Measurements from ENCODE around the gene IRX4.

The IRX4 gene

DNA sequence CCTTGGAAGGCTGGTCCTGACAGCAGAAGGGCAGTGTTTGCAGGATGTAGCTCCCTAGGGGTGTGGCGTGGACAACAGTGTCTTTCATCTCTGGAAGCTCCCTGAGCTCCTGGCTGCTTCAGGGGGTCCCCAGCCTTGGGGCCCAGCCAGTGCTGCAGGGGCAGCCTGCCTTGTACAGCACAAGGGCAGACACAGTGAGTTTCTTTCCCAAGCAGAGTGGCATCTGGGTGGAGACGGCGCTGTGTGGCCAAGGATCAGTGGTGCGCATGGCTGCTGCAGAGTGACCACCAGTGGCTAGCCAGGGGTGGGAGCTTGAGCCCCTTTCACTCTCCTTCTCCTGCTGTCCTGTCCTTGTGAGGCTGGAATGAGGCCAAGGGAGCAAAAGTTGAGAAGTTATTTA, 7.6 kb upstream of the IRX4 start:
- no peak for DNase-seq

DNA sequence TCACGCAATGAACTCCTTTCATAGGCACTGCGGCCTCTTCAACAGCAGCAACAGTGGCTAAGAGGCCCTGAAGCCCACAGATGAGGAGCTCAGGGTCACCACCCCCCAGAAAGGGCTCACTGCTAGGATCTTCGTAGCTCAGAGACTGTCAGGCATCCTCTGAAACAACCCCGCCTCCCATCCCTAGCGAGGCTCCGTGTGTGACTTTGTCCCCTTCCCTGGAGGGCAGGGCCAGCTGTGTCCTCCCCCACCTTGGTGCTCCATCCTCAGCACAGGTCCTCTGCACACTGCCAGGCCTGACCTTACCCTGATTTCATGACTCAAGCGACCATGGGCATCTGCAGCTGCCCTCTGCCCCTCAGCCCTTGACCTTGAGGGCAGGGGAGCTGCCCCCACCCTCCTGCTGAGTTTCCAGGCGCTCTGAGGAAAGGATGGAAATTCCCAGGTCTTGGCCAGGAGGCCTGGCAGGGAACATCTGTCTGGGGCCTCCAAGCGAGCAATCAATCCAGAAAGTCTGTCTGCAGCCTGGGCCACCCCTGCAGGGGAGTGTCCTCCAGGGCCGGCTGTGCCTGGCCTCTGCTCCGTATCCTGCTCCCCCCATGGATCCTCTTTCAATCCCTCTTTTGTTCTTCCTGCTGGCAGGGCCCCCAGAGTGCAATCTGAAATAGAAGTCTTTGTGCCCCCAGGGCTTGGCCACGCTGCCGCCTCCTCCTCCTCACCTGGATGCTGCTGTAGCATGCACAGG, 6.8 kb upstream of the IRX4 start:
- no peak for DNase-seq

DNA sequence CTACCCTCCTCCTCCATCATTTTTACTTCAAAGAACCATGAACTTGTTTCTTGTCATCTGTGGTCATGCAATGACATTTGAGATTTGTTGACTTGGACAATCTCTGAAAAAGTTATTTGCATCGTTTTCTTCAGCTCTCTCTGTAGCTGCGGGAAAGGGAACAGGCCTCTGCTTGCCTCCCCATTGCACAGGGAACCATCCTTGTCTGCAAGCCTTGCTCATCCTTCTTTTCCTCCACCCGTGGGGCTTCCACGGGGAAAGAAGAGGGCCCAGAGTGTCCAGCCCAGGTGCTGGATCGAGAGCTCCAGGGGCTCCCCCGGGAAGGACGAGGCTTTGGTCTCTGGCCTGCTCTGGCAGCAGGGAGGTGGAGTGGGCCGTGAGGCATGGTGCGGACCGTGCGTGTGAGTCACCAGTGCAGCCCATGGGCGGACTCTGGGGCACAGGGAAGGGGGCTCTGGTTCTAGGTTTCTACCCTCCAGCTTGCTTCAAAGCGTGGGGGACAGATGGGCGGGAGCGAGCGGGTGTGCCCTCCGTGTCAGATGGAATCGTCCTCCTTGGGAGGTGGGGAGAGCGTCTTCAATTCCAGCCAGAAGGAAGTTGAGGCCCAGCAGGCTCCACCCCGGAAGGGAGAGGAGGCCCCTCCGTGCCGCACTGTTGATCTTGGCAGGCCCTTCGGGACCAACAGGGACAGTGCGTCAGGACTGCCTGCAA, 6.0 kb upstream of the IRX4 start:
- DNase-seq, result no peak

DNA sequence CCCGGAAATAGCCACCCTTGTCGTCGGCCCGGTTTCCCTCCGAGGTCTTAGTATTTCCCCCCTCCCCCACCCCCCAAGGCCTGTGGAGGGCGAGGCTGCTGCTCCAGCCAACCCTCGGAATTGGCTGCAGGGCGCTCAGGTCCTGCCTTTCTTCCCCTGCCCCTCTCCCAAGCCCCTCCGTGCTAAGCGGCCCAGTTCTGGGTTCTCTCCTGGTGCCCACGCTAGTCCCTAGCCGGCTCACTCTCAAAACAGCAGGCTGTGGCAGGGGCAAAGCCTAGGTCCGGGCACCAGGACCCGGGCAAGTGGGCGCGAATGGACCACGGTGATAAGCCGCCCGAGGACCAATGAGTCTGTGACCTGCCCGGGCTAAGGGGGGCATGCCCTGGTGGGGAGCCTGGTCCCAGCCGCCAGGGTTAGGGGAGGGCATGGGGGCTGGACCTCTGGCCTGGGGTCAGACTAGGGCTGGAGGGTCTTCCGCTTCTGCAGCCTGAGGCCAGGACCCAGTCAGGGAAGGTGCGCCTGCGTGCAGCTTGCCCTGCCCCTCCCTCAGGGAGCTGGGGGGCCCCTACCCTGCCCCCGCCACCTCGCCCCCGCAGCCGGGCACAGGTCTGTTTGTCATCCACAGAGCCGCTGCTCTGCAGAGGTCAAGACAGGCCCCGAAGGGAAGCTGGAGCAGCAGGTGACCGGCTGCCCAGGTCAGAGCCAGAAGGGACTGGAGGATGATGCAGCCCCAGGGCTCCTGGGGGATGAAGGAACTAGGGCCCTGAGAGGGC, 5.0 kb upstream of the IRX4 start:
- DNase-seq, result no peak

DNA sequence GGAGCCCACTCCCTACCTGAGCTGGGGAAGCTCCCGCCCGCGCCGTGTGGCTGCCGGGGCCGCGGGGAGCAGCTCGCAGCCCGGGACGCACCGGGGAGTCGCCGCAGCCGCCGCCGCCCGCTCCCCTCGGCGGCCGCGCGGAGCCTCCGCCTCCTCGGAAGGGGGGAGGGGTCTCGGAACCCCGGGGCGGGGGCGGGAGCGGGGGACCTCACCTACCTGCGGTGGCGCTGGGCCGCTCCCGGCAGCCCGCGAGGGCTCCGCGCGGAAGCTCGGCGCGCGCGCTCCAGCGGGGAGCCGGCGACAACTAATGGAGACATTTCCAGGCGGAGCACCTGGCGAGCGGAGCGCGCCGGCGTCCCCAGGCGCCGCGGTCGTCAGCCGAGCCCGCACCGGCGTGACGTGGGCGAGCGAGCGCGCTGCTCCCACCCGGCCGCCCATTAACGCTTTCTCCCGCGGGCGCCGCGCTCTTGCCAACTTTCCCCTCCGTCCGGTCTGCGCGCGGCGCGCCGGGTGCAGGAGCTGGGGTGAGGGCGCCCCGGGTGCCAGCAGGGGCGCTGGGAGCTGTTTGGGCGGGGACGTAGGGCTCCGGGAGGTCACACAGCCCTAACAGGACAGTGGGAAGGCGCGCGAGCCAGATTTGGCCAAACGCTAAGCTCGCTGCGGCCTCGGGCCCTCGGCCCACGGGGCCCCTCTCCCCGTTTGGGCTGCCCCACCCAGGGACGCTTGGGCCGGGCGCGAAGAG, 4.3 kb upstream of the IRX4 start:
- no peak for DNase-seq

DNA sequence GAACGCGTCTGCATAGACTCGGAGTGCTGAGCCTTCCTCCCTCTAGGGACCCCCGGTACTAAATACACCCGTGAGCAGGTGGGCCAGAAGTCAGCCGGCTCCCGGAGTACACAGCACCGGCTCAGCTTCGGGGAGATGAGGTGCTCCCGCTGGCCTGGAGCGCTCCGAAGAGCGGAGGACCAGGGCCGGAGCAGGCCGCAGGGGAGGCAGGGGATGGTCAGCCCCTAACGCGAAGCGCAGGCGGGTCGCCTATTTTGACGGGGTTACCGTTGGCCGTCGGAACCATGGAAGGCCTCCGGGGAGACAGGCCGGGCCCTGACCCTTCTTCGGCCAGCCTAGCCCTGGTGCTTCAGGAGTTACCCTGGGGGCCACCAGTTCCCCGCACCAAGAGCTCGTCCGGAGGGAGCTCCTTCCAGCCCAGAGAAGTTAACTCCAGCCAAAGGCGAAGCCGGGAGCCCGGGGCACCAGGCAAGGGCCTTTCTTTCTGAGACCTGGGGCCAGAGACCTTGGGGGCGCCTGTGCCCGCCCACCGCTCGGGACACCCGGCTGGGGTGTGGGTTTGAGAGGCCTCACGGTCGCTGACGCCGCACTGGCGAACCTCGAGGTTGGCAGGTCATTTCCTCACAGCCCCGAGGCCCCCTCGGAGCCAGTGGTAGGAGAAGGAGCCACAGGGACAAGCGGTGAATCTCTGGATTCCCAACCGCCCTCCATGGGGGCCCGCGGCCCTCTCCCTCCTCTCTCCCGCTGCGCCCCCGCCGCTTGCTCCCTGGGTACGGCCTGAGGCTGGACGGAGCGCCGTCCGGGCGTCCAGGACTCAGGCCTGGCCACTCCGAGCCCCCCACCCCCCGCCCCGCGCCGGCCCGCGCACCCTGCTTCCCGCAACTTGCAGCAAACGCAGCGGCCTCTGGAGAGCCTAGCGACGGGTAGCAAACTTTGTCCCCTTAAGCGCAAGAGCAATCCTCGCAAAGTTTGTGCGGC, 3.4 kb upstream of the IRX4 start:
- DNase-seq, result no peak

DNA sequence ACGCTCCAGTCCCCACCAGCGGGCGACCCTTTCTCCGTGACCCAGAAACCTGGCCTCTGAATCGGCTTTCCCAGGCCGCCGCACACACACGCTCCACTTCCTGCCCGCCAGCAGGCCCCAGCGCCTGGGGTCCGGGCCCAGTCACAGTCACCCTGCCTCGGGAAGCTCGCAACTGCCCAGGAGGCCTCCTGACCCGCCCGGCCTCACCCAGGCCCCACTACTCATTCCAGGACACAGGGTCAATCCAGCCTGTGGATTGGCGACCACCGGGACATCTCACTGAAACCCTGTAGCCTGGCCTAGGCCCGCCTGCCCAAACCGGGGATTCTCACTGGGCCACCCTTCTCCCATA, 2.7 kb upstream of the IRX4 start:
- DNase-seq, result no peak

DNA sequence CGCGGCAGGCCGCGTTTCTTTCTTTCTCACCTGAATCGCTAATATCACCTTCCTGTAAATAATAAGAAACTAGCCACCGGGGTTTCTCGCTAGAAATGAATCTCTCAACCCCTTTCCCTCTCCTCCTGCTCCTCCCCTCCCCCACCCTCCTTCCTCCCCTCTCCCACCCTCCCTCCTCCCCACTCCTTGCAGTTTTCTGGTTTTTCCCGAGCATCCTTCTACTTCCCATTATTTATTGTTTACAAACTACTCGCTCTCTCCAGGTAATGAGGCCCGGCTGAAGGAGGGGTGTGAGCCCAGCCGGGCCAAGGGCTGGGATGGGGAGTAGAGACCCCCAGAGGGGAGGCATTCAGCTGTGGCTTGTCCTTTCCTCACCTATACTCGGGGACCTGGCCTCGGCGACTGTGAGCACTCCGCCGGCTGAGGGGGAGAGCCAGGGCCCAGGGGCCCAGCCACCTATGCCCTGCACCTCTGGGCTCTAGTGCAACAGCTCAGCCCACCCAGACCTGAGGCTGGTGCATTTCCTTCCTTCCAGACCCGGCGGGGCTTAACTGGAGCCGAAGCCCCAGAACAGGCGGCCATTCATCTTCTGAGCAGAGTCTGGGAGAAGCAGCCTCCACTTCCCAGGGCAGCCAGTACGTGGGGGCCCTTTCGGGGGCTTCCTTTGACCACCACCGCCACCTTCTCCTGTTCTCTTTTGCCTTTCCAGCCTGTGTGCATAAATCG, 2.1 kb upstream of the IRX4 start:
- no peak for DNase-seq

DNA sequence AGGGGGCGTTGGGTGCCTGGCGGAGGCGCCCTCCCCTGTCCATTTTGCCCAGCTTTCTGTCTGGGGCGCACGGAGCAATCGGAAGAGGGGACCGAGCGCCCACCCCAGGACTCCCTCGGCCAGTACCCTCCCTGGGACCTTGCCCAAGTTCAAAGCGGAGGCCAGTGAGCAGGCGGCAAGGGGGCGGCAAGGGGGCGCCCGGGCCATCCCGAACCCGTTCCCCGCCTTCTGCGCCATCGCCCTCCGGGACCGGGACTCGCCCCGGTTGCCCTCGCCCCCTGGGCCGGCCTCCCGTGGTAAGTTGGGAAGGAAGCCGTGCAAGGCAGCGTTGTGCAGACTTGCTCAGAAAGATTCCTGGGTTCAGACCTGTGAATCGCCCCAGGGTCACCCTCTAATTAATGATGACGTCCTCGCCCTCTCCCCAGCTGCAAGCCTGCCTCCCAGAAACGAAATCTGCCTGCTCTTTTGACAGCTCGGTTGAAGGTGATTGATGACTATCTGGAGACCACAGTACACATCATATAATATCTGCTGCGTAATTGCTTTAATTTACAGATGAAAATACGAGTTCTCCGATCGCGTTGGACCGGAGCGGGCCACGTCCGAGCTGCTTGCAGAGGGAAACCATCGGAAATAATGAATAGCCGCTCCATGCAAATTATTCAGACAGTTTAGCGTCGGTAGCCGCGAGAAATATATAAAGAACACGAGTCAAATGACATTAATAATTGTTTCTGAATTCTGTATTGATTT, 1.4 kb upstream of the IRX4 start:
- DNase-seq, result no peak

DNA sequence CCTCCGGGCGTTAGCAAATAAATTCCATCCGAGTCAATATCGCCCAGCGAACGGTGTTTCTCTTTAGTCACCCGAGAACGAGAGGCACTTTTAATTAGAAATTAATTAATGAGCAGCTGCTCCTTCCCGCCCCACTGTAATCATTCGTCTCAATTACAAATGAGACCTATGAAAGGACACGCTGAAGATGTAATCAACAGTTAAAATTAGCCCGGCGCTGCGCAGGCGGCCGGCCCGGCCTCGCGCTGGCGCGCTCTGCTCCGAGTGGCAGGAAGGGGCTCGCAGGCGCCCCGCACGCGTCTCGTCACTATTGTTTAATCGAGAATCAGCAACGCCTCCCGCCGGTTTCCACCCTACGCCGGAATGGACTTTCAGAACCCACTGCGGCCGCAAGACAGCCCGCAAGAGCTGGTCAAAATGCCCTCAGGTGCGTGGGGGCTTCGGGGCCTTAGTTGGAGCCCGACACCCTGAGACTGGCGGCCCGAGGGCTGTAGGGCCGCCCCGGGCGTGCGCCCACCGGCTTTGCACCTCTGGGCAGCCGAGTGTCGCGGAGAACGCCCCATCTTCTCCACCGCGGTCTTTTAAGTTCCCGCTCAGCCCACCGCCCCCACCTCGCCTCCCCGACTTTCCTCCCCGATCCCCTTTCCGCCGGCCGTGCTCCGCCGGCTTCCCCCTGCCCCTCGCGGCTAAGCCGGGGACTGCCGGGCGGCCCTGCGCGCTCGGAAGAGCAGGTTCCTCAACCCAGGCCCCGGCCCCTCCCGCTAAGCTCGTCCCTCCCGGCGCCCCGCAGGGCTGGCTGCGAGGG, 597 bp upstream of the IRX4 start:
- no peak for DNase-seq

DNA sequence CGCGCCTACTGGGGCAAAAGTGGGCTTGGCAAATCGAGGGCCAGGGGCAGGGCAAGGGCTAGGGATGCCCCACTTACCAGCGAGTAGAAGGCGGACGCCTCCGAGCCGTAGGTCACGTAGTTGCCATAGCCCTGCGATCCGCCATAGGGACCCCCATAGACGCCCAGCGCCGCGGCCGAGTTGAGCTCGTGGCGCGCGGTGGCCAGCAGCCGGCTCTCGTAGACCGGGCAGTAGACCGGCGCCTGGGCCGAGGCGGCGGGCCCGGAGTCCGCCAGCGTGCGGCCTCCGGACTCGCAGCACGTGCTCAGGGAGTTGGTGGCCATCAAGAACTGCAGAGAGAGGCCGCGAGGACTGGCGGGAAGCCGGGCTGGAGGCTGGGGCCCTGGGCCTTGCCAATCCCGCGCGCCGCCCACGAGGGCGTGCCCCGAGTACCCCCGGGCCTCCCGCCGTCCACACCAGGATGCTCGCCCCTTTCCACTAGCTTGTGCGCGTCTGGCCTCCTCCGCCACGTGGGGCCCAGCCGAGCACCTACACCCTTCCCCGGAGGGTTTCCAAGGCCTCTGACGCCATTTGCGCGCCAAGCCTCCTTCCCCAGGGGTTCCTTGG, 891 bp downstream of the IRX4 start:
- DNase-seq, result no peak

DNA sequence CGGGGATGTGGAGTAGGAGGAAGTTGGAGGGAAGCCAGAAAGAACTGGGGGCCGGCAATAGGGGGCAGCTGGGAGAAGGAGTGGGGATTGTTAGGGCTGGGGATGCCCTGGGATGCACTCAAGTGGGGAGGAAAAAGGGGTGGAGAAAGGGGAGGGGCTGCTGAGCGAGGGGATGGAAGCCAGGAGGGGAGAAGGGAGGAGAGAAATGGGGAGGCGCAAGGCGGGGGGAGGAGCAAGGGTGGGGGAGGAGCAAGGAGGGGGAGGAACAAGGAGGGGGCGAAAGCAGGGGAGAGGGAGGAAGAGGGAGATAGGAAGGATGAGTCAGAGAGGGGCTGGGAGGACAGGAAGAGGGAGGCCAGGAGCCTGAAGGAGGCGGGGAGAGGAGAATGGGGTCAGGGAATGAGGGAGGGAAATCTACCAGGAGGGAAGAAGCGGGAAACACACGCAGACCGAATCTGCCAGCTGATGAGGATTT, 1.6 kb downstream of the IRX4 start:
- no peak for DNase-seq

DNA sequence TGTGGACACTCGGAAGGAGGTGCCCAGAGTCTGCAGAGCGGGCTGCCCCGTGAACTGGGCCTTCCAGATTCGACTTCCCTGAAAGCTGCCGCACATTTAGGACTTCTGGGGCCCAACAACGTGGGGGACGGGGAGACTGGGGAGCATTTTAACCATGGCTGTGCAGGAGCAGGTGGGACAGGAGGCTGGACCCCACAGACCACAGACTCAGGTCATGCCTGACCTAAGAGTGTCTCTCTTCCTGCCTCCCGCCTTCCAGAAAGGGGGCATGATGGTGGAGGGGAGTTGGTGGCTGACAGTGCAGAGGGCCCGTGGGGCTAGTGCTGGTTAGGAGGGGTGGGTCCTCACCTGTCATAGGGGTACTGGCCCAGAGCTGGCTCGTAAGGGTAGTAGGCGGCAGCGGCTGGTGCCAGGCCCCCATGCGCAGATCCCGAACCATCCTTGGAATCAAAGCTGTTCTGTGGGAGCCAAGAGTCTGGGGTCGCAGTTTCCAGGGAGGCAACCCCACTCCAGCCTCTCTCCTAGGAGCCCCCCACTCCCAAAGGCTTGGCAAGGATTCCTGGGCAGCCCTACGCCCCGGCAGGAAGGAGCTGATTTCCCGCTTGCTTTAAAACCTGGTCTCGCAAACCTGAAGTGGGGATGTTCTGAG, 2.2 kb downstream of the IRX4 start:
- no peak for DNase-seq

DNA sequence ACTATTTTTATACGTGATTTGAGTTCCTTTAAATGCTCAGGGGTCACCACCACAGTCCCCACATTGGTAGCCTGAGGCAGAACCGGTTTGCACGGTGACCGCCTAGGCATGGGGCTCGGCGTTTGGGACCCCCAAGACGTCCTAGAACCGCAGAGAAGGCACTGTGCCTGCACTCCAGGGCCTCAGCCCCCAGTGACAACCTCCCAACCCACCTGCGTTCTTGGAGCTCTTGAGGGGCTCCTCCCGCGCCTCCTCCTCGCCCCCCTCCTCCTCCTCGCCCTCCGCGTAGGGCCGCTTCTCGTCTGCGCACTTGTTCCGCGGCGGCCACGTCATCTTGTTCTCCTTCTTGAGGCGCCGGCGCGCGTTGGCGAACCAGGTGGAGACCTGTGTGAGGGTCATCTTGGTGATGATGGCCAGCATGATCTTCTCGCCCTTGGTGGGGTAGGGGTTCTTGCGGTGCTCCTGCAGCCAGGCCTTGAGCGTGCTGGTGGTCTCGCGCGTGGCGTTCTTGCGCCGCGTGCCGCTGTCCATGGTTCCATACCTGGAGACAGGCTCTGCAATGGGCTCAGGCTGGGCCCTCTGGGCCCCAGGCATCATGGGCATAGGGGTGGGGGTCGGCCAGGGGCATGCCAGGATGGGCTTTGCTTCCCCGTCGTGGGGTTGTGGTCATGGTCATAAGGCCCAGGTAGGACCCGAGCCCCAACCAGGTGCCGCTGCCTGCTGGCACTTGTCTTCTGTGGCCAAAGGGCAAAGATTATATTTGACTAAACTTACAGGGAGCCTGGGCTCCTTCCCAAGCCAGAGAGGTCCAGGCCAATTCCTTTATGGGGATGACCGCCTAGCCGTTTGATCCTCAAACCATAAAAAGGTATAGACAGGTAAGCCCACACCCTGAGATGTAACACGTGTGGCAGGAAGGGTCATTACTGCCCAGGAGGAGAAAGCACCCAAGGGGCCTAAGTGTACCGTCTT, 3.1 kb downstream of the IRX4 start:
- no peak for DNase-seq

DNA sequence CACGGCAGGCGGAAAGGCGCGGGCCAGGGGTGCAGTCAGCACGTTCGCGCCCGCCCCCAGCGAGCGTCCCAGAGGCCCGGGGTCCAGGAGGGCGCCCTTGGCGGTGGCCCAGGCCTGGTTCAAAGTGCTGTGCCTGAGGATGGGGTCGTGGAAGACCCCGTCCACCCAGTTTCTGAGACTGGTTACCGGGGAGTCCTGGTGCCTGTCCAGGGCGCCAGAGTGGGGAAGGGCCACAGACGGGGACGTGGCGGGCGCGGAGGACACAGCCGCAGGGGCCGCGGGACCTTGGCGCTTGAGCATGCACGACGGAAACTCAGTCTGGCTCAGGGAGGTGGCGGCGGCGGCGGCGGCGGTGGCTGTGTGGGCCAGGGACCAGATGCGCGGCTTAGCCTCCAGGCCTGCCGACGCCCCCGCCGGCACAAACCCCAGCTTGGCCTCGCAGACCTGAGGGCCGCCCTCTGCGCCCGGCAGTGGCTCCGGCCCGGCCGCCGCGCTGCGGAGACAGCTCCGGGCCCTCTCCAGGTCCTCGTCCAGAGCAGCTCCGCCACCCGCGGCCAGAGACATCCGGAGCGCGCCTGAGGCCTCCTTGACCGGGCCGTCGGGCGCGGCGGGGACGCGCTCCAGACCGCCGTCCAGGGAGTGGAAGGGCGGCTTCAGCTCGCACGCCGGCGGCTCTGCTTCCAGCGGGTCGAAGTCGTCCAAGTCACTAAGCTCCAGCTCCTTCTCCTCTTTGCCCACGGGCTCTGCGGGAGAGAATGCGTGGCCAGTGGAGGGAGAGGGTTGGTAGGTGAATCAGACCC, 4.5 kb downstream of the IRX4 start:
- no peak for DNase-seq
